ENCODE measurements around the gene GRID2. TPM values are rescaled to one million over a fixed set of nuclear protein-coding genes. Genes with fewer than 3 reads are reported as not detected.

Gene GRID2
- total and polyA plus RNA-seq, 8 donors = 6.4 TPM; not detected in 7

DNA sequence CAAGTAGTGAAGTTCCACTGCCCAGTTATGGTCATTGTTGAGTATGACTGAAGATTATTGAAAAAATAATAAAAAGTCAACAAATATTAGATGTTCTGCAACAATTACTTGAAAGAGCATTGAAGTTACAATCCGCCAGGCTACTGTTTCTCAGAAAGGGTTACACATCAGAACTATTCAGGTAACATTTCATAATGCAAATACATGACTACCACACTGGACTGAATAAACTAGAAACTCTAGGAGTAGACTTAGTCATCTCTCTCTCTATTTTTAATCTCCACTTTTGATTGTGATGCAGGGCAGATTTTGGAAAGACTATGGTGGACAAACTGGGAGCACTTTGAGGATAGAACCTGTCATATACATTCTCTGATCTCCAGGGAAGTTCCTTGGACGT lies 776.5 kb downstream of the GRID2 start:
- Histone ChIP-seq H3K36me3 (no peaks in the 10 kb centered on the region), H3K4me3 (no peak overlapping the region), H3K27ac (no peak overlapping the region), H3K9me3 (no peaks in the 10 kb centered on the region), H3K4me1 (no peaks in the 10 kb centered on the region), H3K27me3 (no peaks in the 10 kb centered on the region)
- TF ChIP-seq POLR2A (IDR thresholded peaks at IDR 0.05) (no peak), CTCF (IDR thresholded peaks at IDR 0.05) (no peak), EP300 (IDR thresholded peaks at IDR 0.05) (no peak), POLR2AphosphoS5 (IDR thresholded peaks at IDR 0.05) (no peak)
- intact Hi-C loops (cut with DNase I; ENCODE audit: low total_unique reads) = no loop called here
- DNase-seq = no peak
- WGBS, 5 donors = 66 to 74% (median 71%) methylated on average over 2 of the region's 2 CpGs

GRCh38 chr4:93084599-93085305 lies 781.0 kb downstream of the GRID2 start:
- no peak overlapping the region for H3K4me3 ChIP-seq
- H3K4me1 ChIP-seq = no peaks in the 10 kb centered on the region
- WGBS, 5 donors = 72 to 82% (median 76%) methylated on average over 10 of the region's 10 CpGs
- no peak overlapping the region for H3K27ac ChIP-seq
- H3K36me3 ChIP-seq = no peaks in the 10 kb centered on the region
- DNase-seq = no peak
- no peaks in the 10 kb centered on the region for H3K9me3 ChIP-seq
- H3K27me3 ChIP-seq = no peaks in the 10 kb centered on the region
- TF ChIP-seq POLR2A (IDR thresholded peaks at IDR 0.05) (no peak), CTCF (IDR thresholded peaks at IDR 0.05) (no peak), POLR2AphosphoS5 (IDR thresholded peaks at IDR 0.05) (no peak), EP300 (IDR thresholded peaks at IDR 0.05) (no peak)
- intact Hi-C loops (cut with DNase I; ENCODE audit: low total_unique reads) = no loop called here

DNA sequence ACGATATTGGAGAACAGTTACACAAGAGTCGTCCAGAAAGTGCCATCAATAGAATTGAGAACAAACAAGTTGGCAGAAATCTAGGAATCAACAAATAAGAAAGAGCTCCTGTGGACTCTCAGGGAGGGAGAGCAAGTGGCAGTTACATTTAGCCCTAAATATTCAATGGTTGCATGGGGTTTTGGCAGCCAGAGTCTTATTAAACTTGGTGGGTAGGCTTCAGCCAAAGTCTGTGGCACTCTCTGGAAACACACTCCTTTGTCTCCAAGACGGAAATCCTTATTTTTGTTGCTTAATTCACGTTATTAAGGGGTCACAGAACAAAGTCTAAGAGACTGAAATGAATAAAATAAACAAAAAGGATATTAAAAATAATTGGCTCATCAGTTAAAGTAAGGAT lies 782.6 kb downstream of the GRID2 start:
- no peaks in the 10 kb centered on the region for H3K27me3 ChIP-seq
- no peak overlapping the region for H3K27ac ChIP-seq
- H3K9me3 ChIP-seq = no peaks in the 10 kb centered on the region
- no peak overlapping the region for H3K4me3 ChIP-seq
- intact Hi-C loops (cut with DNase I; ENCODE audit: low total_unique reads) = no loop called here
- H3K4me1 ChIP-seq = no peaks in the 10 kb centered on the region
- WGBS, 5 donors = 45 to 54% (median 51%) methylated on average over 4 of the region's 4 CpGs
- no peak for DNase-seq
- TF ChIP-seq POLR2AphosphoS5 (IDR thresholded peaks at IDR 0.05) (no peak), POLR2A (IDR thresholded peaks at IDR 0.05) (no peak), CTCF (IDR thresholded peaks at IDR 0.05) (no peak), EP300 (IDR thresholded peaks at IDR 0.05) (no peak)
- no peaks in the 10 kb centered on the region for H3K36me3 ChIP-seq

DNA sequence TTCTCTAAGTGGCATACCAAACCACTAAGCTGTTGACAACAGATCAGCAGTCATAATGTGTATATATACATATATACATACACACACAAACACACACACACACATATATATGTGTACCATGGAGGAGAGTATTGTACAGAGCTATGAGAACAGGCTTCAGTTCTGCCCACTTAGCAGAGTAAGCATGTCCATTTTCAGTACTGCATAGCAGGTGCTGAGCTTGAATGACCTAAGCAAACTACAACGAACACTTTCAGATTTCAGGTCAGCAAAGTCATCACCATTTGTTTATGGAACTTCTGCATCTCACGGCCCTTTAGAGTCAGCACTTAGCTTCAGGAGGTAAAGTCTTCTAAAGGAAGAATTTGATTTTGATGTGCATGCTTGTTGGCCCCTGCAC lies 789.0 kb downstream of the GRID2 start:
- H3K4me3 ChIP-seq = no peak overlapping the region
- H3K9me3 ChIP-seq = no peaks in the 10 kb centered on the region
- TF ChIP-seq POLR2AphosphoS5 (IDR thresholded peaks at IDR 0.05) (no peak), EP300 (IDR thresholded peaks at IDR 0.05) (no peak), POLR2A (IDR thresholded peaks at IDR 0.05) (no peak), CTCF (IDR thresholded peaks at IDR 0.05) (no peak)
- H3K4me1 ChIP-seq = no peaks in the 10 kb centered on the region
- 74 to 85% (median 82%) methylated on average over 2 of the region's 2 CpGs for WGBS, 5 donors
- H3K27ac ChIP-seq = no peak overlapping the region
- intact Hi-C loops (cut with DNase I; ENCODE audit: low total_unique reads) = no loop called here
- no peak for DNase-seq
- H3K36me3 ChIP-seq = no peaks in the 10 kb centered on the region
- H3K27me3 ChIP-seq = no peaks in the 10 kb centered on the region

Measured in stomach (tissue), 9 donors.